HG02798 (cell line): ENCODE data around the gene DTNB.

Experiments used
- ATAC-seq: cut with Tn5 transposase; IDR thresholded peaks from one replicate; pipeline ENCODE4 v1.9.1; 2021; ENCODE audit warnings: mild to moderate bottlenecking; ENCODE audit not compliant: unreplicated experiment, poor library complexity

DTNB gene

DNA sequence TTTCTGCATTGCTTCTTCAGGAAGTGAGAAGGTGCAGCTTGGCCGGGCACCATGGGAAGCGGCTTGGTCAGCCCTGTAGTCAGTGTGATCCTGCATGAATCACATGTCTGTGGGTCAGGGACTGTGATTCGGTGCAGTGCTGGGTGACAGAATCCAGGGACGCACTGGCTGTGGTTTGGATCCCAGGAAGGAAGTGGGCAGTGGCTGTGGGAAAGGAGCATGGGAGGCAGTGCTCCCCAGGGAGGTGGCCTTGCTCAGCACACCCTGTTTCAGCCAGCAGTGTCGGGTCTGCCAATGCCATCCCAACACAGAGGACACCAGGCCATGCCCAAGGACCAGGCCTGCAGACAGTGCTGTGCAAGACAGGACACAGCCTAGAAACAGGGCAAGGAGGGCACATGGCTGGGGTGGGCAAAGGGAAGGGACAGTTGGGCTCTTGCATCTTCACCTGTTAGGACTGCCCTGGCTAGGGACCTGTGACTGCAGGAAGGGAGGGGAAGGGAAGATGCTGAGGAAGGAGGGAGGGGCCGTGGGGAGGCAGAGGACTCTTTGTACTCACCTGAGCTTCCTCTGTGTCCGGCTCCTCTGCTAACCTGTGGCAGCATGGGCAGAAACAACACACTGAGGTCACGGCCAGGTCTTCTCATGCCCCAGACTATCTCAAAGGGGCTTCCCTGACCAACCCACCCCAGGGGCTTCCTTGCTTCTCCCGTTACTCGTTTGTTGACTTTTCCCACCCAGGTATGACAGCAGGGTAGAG, 294.5 kb downstream of the DTNB start:
- ATAC-seq, result no peak

DNA sequence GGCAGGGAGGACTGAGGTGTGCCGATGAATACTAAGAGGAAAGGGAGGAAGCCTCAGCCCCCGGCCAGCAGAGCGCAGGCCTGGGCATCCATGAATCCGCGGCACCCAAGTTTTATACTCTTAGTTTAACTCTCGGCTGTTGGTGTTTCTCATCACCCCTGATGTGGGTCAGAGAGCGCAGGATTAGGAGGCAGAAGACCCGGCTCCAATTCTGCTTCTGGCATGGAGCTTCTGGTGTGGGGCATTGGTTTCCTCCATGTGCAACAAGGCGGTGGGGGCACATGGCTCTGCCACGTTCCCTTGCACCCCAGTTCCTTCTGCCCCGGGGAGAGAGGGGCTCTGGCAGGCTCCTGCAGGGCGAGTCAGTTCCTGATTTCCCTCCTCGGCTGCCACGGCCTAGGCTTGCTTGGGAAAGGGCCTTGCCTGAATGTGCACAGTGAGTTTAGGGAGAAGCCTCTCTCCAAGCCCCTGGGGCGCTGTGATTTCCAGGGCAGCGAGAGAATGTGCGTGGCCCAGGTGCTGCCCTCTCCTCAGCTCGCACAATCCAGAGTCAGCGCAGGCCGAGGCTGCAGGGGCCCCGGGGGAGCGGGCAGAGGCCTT, 295.5 kb downstream of the DTNB start:
- no peak for ATAC-seq

DNA sequence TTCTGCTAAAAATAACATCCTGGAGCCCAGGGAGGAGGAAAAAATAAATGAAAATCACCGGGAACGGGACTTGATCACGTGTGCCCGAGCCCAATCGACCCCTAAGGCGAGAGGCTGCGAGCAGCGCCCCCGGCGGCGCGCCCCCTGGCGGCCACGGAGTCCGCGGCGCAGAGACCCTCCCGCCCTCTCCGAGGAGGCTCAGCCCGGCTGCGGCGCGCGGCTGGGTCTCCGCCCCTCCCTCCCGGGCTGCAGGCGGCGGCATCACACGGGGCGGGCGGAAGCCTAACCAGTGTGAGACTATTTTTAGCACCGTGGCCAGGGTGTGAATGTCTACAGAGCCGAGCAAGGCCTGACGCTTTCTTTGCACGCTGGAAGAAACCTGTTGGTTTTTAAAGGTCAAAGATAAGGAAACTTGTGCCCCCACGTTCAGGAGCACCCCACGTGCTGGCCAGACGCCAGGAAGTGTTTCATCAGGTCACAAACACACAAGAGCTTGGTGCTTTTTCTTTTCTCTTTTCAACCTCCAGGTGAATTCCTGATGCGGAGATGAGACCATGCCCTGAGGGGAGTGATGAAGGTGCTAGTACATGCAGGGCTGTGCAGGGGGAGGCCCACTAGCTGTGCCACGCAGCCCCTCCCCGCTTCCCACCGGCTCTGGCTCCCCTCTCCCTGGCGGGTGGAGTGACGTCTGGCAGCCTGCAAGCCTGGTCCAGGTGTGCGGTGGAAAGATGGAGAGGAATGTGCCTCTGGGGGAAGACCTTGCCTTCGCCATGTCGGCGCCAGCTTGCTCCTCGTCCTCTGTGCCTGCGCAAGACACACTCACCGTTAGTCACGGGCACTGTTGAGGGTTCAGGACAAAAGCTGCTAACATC, 296.4 kb downstream of the DTNB start:
- ATAC-seq, result peak; percentile 97

DNA sequence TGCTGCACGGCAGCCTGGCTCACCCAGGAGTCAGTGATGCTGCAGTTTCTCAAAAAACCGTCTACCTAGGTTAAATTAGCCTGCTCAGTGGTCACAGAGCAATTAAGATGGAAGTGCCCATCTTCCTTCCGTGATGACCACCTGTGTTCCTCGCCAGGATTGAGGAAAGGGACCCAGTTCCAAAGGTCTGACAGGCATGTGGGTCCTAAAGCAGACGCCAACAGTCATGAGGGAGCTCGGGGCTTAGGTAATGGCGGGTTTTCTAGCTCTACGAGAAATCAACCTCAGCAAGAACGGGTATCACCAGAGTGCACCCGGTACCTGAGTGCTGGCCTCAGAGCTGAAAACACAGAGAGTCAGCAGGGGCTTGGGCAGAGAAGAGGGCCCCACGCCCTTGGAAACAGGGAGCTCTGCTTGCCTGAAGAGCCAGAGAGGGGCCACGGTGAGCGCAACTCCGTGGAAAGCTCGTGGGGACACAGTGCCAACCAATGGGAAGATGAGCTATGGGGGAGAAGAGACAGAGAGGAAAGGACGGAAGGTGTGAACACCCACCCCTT, 297.3 kb downstream of the DTNB start:
- ATAC-seq, result no peak

DNA sequence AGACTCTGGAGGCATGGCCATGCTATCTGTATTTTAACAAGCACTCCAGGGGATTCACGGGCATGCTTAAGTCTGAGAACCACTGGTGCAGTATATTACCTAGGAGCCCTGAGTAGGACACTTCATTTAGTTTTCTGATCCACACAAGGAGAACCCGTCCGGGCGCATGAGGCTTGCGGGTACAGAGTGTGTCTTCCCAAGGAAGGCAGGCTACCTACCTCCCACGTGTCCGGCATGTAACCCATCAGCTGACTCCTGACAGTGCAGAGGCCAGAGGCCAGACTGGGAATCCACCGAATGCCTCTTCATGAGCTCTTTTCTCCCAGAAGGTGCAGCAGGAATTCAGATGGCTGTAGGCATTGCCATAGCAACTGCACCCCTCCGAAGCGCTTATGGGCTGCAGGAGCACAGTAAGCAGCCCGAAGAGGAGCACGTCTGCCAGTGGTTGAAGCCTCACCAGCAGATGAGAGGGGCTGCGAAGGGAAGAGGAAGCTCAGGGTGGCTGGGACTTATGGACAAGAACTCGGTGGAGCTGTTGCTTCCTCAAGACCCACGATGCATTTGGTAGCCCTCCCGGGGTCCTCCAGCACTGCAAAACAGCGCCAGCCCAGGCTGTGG, 297.9 kb downstream of the DTNB start:
- ATAC-seq, result no peak

DNA sequence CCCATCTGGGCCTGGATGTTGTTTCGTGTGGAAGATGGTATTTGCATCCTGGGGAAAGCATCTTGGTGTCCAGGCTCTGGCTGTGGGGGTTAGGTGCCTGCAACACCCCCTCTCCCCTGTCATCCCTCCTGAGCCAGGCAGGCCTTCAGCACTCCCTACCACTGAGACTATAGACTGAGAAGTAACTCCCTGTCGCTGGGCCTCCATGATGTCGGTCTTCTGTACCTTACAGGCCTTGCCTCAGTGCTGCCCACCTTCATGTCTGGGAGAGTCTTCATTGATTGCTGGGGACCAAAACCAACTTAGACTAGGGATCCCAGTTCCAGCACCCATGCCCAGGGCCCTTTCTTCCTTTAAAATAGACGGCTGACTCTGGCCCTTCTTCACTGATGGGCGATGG, 298.6 kb downstream of the DTNB start:
- ATAC-seq, result no peak

DNA sequence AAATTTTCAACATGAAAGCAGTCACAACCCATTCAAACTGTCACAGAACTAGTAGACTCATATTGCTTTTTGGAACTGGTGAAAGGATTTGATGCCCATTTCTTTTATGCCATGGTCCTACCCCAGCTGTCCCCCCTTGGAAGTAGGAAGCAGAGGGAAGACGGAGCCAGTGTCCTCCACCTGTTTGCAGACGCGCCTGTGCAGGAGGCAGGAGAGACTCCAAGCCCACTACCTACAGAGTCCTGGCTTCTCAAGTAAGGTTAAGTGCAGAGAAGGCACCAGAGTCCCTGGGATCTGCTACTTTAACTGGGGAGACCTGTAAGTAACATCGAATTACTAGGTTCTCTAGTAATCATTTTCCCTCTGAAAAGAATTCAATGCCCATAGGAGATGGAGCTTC, 299.0 kb downstream of the DTNB start:
- no peak for ATAC-seq

DNA sequence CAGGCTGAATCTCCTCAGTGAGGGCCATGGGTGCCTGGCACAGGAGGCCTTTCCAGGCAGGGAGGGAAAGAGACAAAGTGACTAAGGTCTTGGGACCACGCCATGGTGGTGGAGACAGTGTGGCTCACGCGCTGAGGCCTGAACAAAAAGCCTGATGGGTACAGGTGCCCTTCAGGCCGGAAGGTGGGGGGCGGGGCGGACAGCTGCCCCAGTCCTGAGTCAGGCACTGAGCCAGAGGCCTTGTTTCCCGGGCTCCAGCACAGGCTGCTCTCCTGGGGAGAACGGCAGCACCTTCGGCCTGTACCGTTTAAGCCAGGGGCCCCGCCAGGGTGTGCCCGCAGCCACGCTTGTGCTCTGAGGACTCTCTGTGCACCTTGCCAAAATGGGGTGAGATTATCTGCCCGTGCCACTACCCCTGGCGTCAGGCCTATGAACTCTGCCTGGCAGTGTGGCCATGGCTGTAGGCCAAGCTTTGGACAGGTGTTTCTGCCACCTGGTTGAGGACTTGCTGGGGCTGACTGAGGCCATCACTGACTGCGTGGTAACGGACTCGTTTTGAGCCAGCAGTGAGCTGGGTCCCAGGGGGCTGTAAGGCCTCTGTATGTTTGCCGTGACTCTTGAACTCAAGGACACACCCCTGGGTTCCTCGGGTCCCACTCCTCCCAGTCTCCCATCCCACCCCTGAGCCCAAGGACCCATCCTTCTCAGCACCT, 300.0 kb downstream of the DTNB start:
- ATAC-seq, result no peak

DNA sequence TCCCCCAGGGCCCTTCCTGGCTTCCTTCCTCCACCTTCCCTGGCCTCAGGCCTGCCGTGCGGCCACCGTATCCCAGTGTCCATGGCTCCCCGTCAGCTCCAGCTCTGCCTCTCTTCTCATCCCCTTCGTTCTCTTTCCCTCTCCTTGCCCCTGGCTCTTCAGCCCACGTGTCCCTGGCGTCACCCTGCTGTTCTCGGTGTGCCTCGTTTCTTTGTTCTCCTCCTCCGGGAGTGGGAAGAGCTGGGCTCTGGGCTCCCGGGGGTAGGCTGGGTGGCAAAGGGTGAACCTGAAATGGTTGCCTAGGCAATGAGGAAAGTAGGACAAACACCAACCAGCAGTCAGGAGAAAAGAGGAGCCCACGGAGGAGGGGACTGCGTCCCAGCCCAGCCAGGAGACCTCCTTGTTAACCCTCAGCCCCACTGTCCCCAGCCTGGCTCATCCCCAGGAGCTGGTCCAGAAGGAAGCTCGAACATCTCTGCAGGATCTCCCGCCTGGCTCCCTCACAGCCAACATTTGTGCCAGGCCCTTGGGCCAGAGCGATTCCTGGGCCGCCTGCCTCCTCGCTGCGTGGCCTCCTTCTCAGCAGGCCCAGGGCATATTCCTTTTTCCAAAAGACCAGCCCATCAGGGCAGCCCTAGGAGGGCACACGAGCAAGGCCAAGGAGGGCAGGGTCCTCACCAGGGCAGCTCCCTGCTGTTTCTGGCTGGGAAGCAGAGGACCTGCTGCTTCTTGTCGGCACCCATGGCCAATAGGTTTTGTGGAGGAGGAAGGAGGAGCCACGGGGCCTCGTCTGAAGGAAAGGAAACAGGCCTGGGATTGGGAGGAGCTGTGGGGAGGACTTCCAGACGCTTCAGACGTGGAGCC, 300.7 kb downstream of the DTNB start:
- ATAC-seq, result no peak

DNA sequence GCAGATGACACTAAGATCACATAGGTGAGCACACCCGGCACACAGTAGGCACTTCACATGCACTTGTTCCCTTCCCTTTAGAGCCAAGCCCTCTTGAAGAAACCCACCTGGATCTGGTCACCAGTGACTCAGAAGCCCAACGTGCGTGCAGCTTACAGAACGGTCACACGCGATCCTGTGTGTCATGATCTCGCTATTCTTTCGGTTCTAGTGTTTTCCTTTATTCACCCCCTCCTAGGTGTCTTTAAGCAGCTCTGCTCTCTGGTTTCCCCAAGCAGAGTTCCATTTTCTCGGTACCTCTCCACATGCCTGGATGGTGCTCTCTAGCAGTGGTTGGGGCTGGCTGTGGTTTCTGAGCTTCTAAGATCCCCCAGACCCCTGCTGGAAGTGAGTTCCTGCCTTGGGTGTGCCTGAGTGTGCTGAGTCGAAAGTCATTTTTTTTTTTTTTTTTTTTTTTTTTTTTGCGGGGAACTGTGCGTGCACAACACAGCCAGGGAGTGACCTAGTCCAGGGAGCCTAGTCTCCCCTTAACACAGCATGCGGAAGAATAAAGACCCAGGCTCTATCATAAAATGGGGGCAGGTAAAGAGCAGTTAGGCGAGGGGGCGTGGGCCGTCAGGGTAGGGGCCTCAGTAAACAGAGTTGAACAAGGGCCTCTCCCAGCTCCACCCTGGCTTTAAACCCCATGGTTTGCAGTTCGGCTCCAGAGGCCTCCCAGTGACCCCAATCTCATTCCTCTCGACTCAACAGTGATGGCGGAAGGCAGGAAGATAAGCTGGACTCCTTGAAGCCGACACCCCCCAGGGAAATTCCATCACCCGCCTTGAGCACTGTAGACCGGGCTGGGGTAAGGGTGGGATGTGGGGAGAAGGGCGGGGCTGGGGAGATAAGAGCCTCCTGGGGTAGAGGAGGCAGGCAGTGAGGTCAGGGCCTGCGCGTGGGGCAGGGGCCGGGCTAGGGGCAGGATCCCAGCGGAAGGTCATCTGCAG, 301.8 kb downstream of the DTNB start:
- no peak for ATAC-seq

DNA sequence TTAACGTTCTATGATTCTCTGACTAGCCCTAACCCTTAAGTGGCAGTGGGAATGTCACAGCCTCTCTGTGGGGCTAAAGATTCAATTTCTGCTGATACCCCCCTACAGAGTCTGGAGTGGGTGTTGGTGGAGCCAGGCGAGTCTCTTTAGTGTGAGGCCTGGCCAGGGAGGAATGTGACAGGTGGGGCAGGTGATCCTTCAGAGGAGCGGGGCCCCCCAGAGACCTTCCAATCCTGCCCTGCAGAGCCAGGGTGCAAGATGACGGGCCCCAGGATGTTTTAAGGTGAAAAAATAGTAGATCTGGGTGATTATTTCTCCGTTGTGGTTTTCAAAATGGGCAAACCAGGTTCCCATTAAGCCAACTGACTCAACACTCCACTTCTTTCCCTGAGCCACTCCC, 303.5 kb downstream of the DTNB start:
- ATAC-seq, result no peak

DNA sequence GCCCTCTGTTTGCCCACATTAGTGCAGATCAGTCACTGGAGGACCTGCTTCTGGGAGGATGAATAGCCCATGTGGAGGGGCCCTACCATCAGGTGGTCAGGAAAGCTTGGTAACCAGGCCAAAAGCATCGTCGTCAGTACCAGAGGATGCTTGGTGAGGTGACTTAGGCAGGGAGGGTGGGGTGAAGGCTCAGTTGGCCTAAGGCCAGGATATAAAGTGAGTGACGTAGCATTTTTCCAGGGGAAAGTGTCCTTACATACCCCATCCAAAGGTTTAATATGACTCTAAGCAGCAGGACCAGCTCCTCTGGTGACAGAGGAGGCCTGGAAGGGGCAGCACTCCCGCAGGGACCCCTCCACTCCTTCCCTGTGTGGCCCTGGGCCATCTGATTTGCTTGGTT, 303.9 kb downstream of the DTNB start:
- ATAC-seq, result no peak

DNA sequence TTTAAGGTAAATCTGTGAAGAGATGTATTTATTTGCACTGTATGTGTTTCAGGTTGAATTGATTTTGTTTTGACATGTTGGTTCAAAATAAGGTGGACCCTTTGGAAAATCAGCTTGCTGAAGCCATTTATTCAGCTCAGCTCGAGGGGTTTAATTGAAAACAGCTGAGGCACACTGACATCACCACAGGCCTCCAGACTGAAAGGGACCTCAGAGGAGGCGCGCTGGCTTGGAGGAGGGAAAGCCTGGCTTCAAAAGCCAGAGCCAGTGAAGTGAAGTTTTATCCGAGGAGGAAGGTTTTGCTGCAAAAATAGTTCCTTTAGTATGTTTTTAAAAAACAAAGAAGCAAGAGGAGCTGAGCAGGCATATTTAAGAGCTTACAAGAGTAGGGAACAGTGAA, 304.7 kb downstream of the DTNB start:
- ATAC-seq, result no peak

DNA sequence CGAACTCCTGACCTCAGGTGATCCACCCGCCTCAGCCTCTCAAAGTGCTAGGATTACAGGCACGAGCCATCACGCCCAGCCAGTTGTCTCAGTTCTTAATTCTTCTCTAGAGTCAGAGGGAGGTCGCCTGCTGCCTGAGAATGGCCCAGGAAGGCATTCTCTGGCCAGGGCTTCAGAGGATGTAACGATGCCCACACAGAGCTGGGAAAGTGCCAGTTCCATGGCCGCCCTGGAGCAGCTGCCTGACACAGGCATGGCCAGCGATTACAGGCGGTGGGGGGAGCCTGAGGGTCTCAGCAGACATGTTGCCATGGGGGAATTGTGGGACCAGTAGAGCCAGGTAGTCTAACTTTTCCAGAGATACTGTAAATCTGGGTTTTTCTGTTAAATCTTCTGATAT, 306.1 kb downstream of the DTNB start:
- ATAC-seq, result no peak

DNA sequence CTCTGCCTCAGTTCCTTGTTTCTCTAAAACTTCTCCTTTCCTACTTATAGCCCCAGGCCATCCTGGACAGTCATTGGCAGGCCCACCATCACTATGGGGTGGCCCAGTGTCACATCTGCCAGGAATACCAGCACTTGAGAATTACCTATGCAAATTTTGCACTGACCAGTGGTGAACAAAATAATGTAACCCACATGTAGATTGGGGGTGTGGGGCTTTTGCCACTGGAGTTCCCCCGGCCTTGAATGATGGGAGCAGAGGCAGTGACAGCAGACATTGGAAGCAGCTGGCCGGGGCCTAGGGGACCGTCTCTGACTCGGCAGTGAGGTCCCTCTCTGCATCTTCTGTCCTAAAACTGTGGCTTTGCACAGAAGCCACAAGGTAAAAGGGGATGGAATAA, 306.7 kb downstream of the DTNB start:
- ATAC-seq, result no peak

DNA sequence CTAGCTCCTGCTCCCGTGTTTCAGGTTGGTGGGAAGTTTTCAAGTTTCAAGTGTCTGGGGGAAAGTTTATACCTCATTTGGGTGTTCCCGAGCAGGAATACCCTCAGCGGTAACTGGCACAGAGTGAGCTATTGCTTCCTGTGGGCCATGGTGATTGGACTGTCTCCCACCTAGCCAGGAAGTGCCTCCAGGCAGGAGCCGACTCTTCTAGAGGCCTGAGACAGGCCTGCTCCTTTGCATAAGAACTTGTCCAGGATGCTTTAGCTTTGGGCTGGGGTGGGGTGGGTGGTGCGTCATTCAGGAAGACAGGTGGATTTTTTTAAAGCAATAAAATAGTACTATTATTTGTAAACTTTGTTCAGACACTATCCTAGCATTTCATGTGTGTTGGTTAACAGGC, 308.1 kb downstream of the DTNB start:
- no peak for ATAC-seq

DNA sequence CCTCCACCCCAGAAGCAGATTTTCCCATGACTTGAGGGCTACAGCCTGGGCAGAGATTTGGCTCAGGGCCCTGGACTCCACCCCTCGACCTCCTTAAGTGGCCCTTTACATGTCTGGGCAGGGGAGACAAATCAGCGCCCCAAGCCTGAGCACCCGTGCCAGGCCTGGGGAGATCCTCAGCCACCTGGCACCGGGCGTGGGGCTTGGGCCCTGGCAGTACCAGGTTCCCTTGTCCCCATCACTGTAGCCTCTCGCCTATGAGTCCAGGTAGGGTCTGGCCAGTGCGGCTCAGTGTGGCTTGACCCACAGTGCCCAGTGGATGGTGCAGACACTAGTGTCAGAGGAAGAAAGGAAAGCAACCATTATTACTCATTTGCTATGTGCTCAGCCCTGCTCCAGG, 309.6 kb downstream of the DTNB start:
- no peak for ATAC-seq
